GM18861 (cell line): ENCODE data around the gene ATP11B.
"Not testable (repeated sequence)": the region's sequence is repeated elsewhere in the genome, so short reads cannot be mapped to it uniquely, and the experiment has no call there.

Source experiments
- ATAC-seq: cut with Tn5 transposase; IDR thresholded peaks from one replicate; pipeline ENCODE4 v1.9.1; 2021; ENCODE audit not compliant: unreplicated experiment

ATP11B gene

GRCh38 chr3:182794455-182795388 lies 1.4 kb downstream of the ATP11B start:
- ATAC-seq = peak; percentile 13

- peak; percentile 40 for ATAC-seq
Observed at GRCh38 chr3:182795389-182795782, 2.1 kb downstream of the ATP11B start.

GRCh38 chr3:182796310-182796709 lies 3.0 kb downstream of the ATP11B start:
- ATAC-seq = no peak

- ATAC-seq = no peak
Observed at GRCh38 chr3:182797876-182798275, 4.6 kb downstream of the ATP11B start.

- not testable (repeated sequence) for ATAC-seq
Observed at GRCh38 chr3:182799143-182799542, 5.8 kb downstream of the ATP11B start.

- no peak for ATAC-seq
Observed at GRCh38 chr3:182800508-182800907, 7.2 kb downstream of the ATP11B start.

- ATAC-seq = no peak
Observed at GRCh38 chr3:182802413-182803390, 9.4 kb downstream of the ATP11B start.

- no peak for ATAC-seq
Observed at GRCh38 chr3:182803596-182803995, 10.3 kb downstream of the ATP11B start.

GRCh38 chr3:182807061-182807460 lies 13.8 kb downstream of the ATP11B start:
- ATAC-seq = no peak

GRCh38 chr3:182808041-182808770 lies 14.9 kb downstream of the ATP11B start:
- no peak for ATAC-seq

GRCh38 chr3:182809531-182809930 lies 16.2 kb downstream of the ATP11B start:
- no peak for ATAC-seq

- no peak for ATAC-seq
Observed at GRCh38 chr3:182810574-182811268, 17.4 kb downstream of the ATP11B start.

GRCh38 chr3:182811269-182811596 lies 17.9 kb downstream of the ATP11B start:
- no peak for ATAC-seq

GRCh38 chr3:182812123-182812522 lies 18.8 kb downstream of the ATP11B start:
- ATAC-seq = no peak

GRCh38 chr3:182814419-182815062 lies 21.2 kb downstream of the ATP11B start:
- ATAC-seq = no peak

GRCh38 chr3:182816181-182816580 lies 22.9 kb downstream of the ATP11B start:
- ATAC-seq = no peak

- no peak for ATAC-seq
Observed at GRCh38 chr3:182818296-182818978, 25.1 kb downstream of the ATP11B start.

GRCh38 chr3:182821221-182821981 lies 28.1 kb downstream of the ATP11B start:
- ATAC-seq = no peak

- ATAC-seq = not testable (repeated sequence)
Observed at GRCh38 chr3:182822260-182822659, 29.0 kb downstream of the ATP11B start.
